Mesendoderm (in vitro differentiated cells): ENCODE data around the gene NAPB.

Source experiments
- DNase-seq: peaks from one replicate; pipeline ENCODE4 v3.0.0; 2013
- H2AK5ac ChIP-seq: 2 replicates; pipeline ENCODE4 v1.6.1; 2013; ENCODE audit warnings: low read length, inconsistent platforms
- H2BK120ac ChIP-seq: 2 replicates; pipeline ENCODE4 v1.6.1; 2013; ENCODE audit warnings: low read depth, mild to moderate bottlenecking, low read length, moderate library complexity, mixed read lengths
- H2BK15ac ChIP-seq: replicated peaks from 2 replicates; pipeline ENCODE4 v1.6.1; 2013; ENCODE audit warnings: low read depth, mild to moderate bottlenecking, moderate library complexity
- H2BK5ac ChIP-seq: 2 replicates; pipeline ENCODE4 v1.6.1; 2013; ENCODE audit warnings: low read length, inconsistent platforms
- H3K18ac ChIP-seq: 2 replicates; pipeline ENCODE4 v1.6.1; 2013; ENCODE audit warnings: mild to moderate bottlenecking, low read length, mixed read lengths
- H3K23ac ChIP-seq: one replicate; pipeline ENCODE4 v1.6.1; 2013; ENCODE audit warnings: low read length
- H3K27ac ChIP-seq: 2 replicates; pipeline ENCODE4 v1.5.1; 2013; ENCODE audit warnings: low read depth, mild to moderate bottlenecking, inconsistent platforms, low read length, moderate library complexity
- H3K27me3 ChIP-seq: 2 replicates; pipeline ENCODE4 v1.6.1; 2013; ENCODE audit warnings: low read length, control low read depth, mild to moderate bottlenecking, inconsistent platforms; ENCODE audit not compliant: insufficient read depth, poor library complexity
- H3K36me3 ChIP-seq: 2 replicates; pipeline ENCODE4 v1.6.1; 2013; ENCODE audit warnings: low read length, inconsistent platforms; ENCODE audit not compliant: control insufficient read depth, insufficient read depth
- H3K4ac ChIP-seq: one replicate; pipeline ENCODE4 v1.6.1; 2013; ENCODE audit warnings: low read depth, mild to moderate bottlenecking, low read length, moderate library complexity
- H3K4me1 ChIP-seq: 2 replicates; pipeline ENCODE4 v1.6.1; 2013; ENCODE audit warnings: low read depth, low read length, inconsistent platforms; ENCODE audit not compliant: control insufficient read depth
- H3K4me2 ChIP-seq: 2 replicates; pipeline ENCODE4 v1.6.1; 2013; ENCODE audit warnings: low read length
- H3K4me3 ChIP-seq: 2 replicates; pipeline ENCODE4 v1.5.1; 2013; ENCODE audit warnings: mild to moderate bottlenecking, low read length
- H3K56ac ChIP-seq: one replicate; pipeline ENCODE4 v1.6.1; 2013; ENCODE audit warnings: low read length
- H3K79me1 ChIP-seq: 2 replicates; pipeline ENCODE4 v1.6.1; 2013; ENCODE audit warnings: low read length, inconsistent platforms
- H3K79me2 ChIP-seq: 2 replicates; pipeline ENCODE4 v1.6.1; 2013; ENCODE audit warnings: mild to moderate bottlenecking, low read length; ENCODE audit not compliant: control insufficient read depth, insufficient read depth
- H3K9ac ChIP-seq: 2 replicates; pipeline ENCODE4 v1.6.1; 2013; ENCODE audit warnings: low read length, inconsistent platforms
- H4K5ac ChIP-seq: one replicate; pipeline ENCODE4 v1.6.1; 2013; ENCODE audit warnings: low read length
- H4K8ac ChIP-seq: one replicate; pipeline ENCODE4 v1.6.1; 2013; ENCODE audit warnings: low read depth, mild to moderate bottlenecking, control low read depth, low read length, moderate library complexity
- WGBS: extraction: QIAGEN DNeasy Blood & Tissue Kit; methylation state at CpG from one replicate; pipeline ENCODE4 v1.1.7; 2013; ENCODE audit warnings: low lambda C conversion rate, missing lambda C conversion rate; ENCODE audit not compliant: insufficient coverage; ENCODE audit errors: extremely low coverage; 5-methylcytosine and 5-hydroxymethylcytosine counted together

The NAPB gene

GRCh38 chr20:23436681-23437080 is 15.4 kb upstream of the NAPB start:
- H2AK5ac ChIP-seq = no peak overlapping the region
- H2BK5ac ChIP-seq = no peak overlapping the region
- no peaks in the 10 kb centered on the region for H3K79me2 ChIP-seq
- no peak overlapping the region for H3K27ac ChIP-seq
- no peak for DNase-seq
- H4K5ac ChIP-seq = no peak overlapping the region
- no peak overlapping the region for H3K9ac ChIP-seq
- WGBS = no CpG with 5 or more reads among the region's 3 CpGs
- H3K27me3 ChIP-seq = no peaks in the 10 kb centered on the region
- H2BK120ac ChIP-seq = no peak overlapping the region
- no peak overlapping the region for H2BK15ac ChIP-seq
- H3K23ac ChIP-seq = no peak overlapping the region
- H3K36me3 ChIP-seq = no peaks in the 10 kb centered on the region
- H3K4me2 ChIP-seq = no peak overlapping the region
- no peak overlapping the region for H3K18ac ChIP-seq
- no peak overlapping the region for H3K4me3 ChIP-seq
- H3K56ac ChIP-seq = no peak overlapping the region
- no peak overlapping the region for H3K4ac ChIP-seq
- H3K4me1 ChIP-seq = no peaks in the 10 kb centered on the region
- H3K79me1 ChIP-seq = no peaks in the 10 kb centered on the region
- no peak overlapping the region for H4K8ac ChIP-seq

DNA sequence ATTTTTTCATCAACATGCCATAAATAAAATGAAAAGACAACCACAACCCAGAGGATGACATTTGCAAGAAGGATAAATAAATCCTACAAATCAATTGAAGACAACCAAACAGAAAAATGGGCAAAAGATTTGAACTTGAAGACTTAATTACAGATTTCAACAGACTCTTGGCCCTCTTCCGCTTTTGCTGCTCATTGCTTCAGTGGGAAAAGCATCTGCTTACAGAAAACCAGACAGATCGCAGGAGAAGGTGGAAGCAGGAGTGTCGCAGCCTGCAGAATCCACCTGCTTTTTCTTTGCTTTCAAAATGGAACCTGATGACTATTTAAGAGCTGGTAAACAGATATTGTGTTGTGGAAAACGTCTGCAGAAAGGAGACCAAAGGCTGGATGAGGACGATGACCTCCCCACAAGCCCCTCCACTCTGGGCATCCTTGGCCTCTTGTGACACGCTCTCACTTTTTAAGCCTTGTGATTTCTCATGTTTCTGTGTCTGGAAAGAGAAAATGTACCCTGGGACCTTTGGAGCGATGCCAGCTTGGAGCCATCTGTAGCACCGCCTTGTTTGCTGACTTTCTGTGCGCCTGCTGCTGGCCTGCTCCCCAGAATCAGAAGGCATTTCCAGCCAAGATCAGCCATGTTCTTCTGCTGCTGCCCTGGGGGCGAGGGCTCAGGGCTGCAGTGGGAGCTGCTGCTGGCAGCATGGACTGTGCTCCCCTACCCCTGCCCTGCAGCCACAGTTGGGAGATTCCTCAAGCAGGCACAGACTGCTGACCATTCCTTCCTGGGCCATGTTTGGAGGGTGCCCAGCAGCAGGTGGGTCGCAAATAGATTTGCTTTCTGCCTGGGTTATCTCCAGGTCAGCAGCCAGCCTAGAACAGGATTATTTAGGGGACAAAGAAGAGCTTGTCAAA is 14.6 kb upstream of the NAPB start:
- WGBS = no CpG with 5 or more reads among the region's 11 CpGs
- Histone ChIP-seq H3K79me1 (no peaks in the 10 kb centered on the region), H3K27me3 (no peaks in the 10 kb centered on the region), H3K9ac (no peak overlapping the region), H3K79me2 (no peaks in the 10 kb centered on the region), H2BK120ac (no peak overlapping the region), H3K56ac (no peak overlapping the region), H3K27ac (no peak overlapping the region), H3K36me3 (no peaks in the 10 kb centered on the region), H3K4me1 (no peaks in the 10 kb centered on the region), H3K4me2 (no peak overlapping the region), H2BK5ac (no peak overlapping the region), H3K23ac (no peak overlapping the region), H4K8ac (no peak overlapping the region), H2BK15ac (no peak overlapping the region), H3K4ac (no peak overlapping the region), H3K4me3 (no peak overlapping the region), H4K5ac (no peak overlapping the region), H3K18ac (no peak overlapping the region), H2AK5ac (no peak overlapping the region)
- no peak for DNase-seq

GRCh38 chr20:23434521-23435313 is 13.4 kb upstream of the NAPB start:
- H3K79me2 ChIP-seq = no peaks in the 10 kb centered on the region
- H4K5ac ChIP-seq = no peak overlapping the region
- no peaks in the 10 kb centered on the region for H3K4me1 ChIP-seq
- H3K4ac ChIP-seq = no peak overlapping the region
- no peak for DNase-seq
- no peak overlapping the region for H3K9ac ChIP-seq
- H3K4me2 ChIP-seq = no peak overlapping the region
- H3K36me3 ChIP-seq = no peaks in the 10 kb centered on the region
- H3K23ac ChIP-seq = no peak overlapping the region
- no peak overlapping the region for H3K27ac ChIP-seq
- no peak overlapping the region for H2AK5ac ChIP-seq
- no peak overlapping the region for H2BK5ac ChIP-seq
- H3K27me3 ChIP-seq = no peaks in the 10 kb centered on the region
- no peak overlapping the region for H3K4me3 ChIP-seq
- no CpG with 5 or more reads among the region's 7 CpGs for WGBS
- H3K79me1 ChIP-seq = no peaks in the 10 kb centered on the region
- no peak overlapping the region for H4K8ac ChIP-seq
- H3K18ac ChIP-seq = no peak overlapping the region
- no peak overlapping the region for H2BK120ac ChIP-seq
- H2BK15ac ChIP-seq = no peak overlapping the region
- H3K56ac ChIP-seq = no peak overlapping the region

DNA sequence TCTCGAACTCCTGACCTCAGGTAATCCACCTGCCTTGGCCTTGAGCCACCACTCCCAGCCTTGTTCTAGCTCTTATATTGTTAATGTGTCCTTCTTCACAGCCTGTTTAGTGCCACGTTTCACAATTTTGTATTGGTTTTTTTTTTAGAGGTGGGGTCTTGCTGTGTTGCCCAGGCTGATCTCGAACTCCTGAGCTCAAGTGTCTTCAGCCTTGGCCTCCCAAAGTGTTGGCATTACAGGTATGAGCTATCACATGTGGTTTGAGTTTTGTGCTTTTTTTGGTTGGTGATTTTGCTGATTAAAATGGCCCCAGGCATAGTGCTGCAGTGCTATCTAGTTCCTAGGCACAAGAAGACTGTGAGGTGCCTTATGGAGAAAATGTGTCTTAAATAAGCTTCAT is 12.3 kb upstream of the NAPB start:
- Histone ChIP-seq H3K4me1 (no peaks in the 10 kb centered on the region), H3K36me3 (no peaks in the 10 kb centered on the region), H2AK5ac (no peak overlapping the region), H3K23ac (no peak overlapping the region), H3K4me2 (no peak overlapping the region), H4K5ac (no peak overlapping the region), H3K27ac (no peak overlapping the region), H3K4ac (no peak overlapping the region), H3K27me3 (no peaks in the 10 kb centered on the region), H3K18ac (no peak overlapping the region), H4K8ac (no peak overlapping the region), H2BK15ac (no peak overlapping the region), H2BK5ac (no peak overlapping the region), H3K9ac (no peak overlapping the region), H3K79me2 (no peaks in the 10 kb centered on the region), H2BK120ac (no peak overlapping the region), H3K56ac (no peak overlapping the region), H3K79me1 (no peaks in the 10 kb centered on the region), H3K4me3 (no peak overlapping the region)
- no peak for DNase-seq
- WGBS = no CpG with 5 or more reads among the region's 3 CpGs

DNA sequence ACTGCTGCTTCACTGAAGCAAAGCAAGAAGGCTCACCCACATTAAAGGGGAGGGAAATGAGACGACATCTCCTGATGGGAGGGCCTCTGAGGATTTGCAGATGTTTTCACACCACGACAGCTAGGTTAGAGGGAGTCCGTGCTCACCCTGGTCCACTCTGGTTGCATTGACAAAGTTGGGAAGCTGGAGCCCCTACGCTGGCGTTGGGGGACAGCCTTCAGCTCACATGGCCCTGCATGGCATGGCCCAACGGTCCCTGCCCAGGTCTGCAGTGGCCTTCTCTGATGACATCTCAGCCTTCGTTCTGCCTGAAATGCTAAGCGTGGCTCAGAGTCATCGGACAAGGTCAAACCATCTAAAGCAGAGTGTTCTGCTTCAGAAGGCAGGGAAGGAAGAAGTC is 3.8 kb upstream of the NAPB start:
- no peak overlapping the region for H3K23ac ChIP-seq
- H3K36me3 ChIP-seq = no peaks in the 10 kb centered on the region
- H3K56ac ChIP-seq = no peak overlapping the region
- H3K4me1 ChIP-seq = no peaks in the 10 kb centered on the region
- H3K27me3 ChIP-seq = no peaks in the 10 kb centered on the region
- H4K5ac ChIP-seq = no peak overlapping the region
- no peak overlapping the region for H2AK5ac ChIP-seq
- no peak overlapping the region for H4K8ac ChIP-seq
- no peak overlapping the region for H3K18ac ChIP-seq
- WGBS = no CpG with 5 or more reads among the region's 9 CpGs
- no peak overlapping the region for H3K9ac ChIP-seq
- no peak overlapping the region for H3K27ac ChIP-seq
- H2BK5ac ChIP-seq = no peak overlapping the region
- no peak for DNase-seq
- no peaks in the 10 kb centered on the region for H3K79me2 ChIP-seq
- H2BK120ac ChIP-seq = no peak overlapping the region
- no peak overlapping the region for H3K4ac ChIP-seq
- no peak overlapping the region for H2BK15ac ChIP-seq
- H3K79me1 ChIP-seq = no peaks in the 10 kb centered on the region
- H3K4me3 ChIP-seq = no peak overlapping the region
- H3K4me2 ChIP-seq = no peak overlapping the region
